ACC112 (cell line): ENCODE data around the gene NUDT9.
"Not testable (repeated sequence)": the region's sequence is repeated elsewhere in the genome, so short reads cannot be mapped to it uniquely, and the experiment has no call there.

Experiments used
- H2AFZ ChIP-seq: fragments of 200-600 bp; sonication (generic); one replicate; pipeline ENCODE4 v1.6.0; 2017; ENCODE audit warnings: antibody characterized with exemption, low read length; ENCODE audit not compliant: unreplicated experiment
- H3K27ac ChIP-seq: fragments of 200-600 bp; sonication (generic); 2 replicates; pipeline ENCODE4 v1.5.1; 2014; ENCODE audit warnings: low read depth, mild to moderate bottlenecking, antibody characterized with exemption, low read length, moderate library complexity
- H3K27me3 ChIP-seq: fragments of 200-600 bp; sonication (generic); 2 replicates; pipeline ENCODE4 v1.6.1; 2014; ENCODE audit warnings: mild to moderate bottlenecking, antibody characterized with exemption, low read length, moderate library complexity, mixed read lengths; ENCODE audit not compliant: insufficient read depth
- H3K36me3 ChIP-seq: fragments of 200-600 bp; sonication (generic); 2 replicates; pipeline ENCODE4 v1.6.1; 2016; ENCODE audit warnings: mild to moderate bottlenecking, antibody characterized with exemption, low read length, moderate library complexity, mixed read lengths; ENCODE audit not compliant: insufficient read depth
- H3K4me1 ChIP-seq: fragments of 200-600 bp; sonication (generic); one replicate; pipeline ENCODE4 v1.6.1; 2016; ENCODE audit warnings: low read length, mixed read lengths; ENCODE audit not compliant: insufficient read depth, unreplicated experiment, control insufficient read depth
- H3K4me3 ChIP-seq: fragments of 200-600 bp; sonication (generic); 2 replicates; pipeline ENCODE4 v1.5.1; 2014; ENCODE audit warnings: mild to moderate bottlenecking, low read depth, low read length
- H3K79me2 ChIP-seq: fragments of 200-600 bp; sonication (generic); one replicate; pipeline ENCODE4 v1.6.0; 2016; ENCODE audit warnings: low read length; ENCODE audit not compliant: control insufficient read depth, unreplicated experiment, insufficient read depth

The NUDT9 gene, protein sequence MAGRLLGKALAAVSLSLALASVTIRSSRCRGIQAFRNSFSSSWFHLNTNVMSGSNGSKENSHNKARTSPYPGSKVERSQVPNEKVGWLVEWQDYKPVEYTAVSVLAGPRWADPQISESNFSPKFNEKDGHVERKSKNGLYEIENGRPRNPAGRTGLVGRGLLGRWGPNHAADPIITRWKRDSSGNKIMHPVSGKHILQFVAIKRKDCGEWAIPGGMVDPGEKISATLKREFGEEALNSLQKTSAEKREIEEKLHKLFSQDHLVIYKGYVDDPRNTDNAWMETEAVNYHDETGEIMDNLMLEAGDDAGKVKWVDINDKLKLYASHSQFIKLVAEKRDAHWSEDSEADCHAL

DNA sequence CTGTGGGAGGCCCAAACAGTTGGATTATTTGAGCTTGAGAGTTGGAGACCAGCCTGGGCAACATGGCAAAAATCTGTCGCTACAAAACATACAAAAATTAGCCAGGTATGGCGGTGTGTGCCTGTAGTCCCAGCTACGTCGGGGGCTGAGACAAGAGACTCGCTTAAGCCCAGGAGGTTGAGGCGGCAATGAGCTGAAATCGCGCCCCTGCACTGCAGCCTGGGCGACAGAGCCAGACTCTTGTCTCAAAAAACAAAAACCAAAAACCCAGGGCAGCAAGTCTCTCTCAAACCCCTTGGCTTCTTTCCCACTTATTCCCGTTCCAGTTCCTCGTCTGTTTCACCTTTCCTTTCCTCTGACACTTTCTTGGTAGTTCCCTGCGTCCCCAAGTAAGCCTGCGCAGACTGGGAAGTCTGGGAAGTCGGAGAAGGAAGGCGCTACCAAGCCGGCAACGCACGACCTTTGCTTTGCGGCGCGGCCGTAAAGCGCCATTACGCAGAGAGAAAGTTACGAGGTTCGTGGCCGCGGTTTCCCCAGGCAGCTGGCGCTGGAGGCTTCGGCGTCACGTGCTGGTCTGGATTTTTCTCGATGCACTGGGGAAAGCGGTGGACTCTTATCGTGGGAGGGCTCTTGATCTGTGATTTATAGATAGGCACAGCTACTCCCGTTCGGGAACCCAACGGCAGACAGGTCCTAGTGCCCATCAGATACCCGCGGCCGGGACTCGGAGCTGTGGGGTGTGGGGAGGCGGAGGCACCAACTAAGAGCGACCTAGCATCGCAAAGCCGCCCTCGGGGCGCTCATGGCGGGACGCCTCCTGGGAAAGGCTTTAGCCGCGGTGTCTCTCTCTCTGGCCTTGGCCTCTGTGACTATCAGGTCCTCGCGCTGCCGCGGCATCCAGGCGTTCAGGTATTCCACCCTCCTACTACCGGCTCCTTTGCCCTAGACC is at the start of gene NUDT9:
Gene NUDT9 (plus strand): TSS at position 470 of the 949 bp plus-strand sequence. CDS start 333 bp downstream, at position 803.
- H3K27ac ChIP-seq: peak within 1 kb of the TSS; percentile 83
- H3K4me3 ChIP-seq: peak within 1 kb of the TSS; percentile 82
- H3K79me2 ChIP-seq: peaks cover 26% of the 10 kb centered on the region
- H3K4me1 ChIP-seq: peaks cover 15% of the 10 kb centered on the region
- no peaks in the 10 kb centered on the region for H3K36me3 ChIP-seq
- H3K27me3 ChIP-seq: no peaks in the 10 kb centered on the region
- peak within 1 kb of the TSS; percentile 80 for H2AFZ ChIP-seq

DNA sequence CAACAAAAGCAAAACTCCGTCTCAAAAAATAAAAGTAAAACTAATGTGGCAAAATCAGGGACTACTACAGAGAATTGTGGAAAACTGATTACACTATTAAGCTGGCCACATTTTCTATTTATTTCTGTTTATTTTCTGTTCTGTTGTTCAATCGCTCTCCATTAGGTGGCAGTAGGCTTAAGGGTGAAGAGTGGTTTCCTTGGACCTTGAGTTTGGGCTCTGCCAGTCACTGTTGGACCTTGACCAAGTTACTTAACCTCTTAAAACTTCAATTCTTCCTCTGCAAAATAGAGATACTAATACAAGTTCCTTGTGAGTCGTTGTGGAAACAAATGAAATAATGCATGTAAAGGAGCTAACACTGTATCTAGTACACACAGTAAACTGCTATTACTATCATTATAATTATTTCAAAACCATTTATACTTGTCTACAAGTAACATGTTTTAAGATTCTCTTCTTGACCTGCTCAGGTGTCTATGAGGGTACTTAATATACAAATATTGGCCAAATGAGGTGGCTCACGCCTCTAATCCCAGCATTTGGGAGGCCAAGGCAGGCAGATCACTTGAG is 46.6 kb upstream of the NUDT9 start:
- no peak overlapping the region for H2AFZ ChIP-seq
- H3K36me3 ChIP-seq: peaks cover 12% of the 10 kb centered on the region
- H3K27me3 ChIP-seq: no peaks in the 10 kb centered on the region
- H3K27ac ChIP-seq: peak overlapping the region; percentile 66; the same call in 1 of the 2 replicates
- peaks cover 11% of the 10 kb centered on the region for H3K4me1 ChIP-seq
- H3K4me3 ChIP-seq: no peak overlapping the region
- no peaks in the 10 kb centered on the region for H3K79me2 ChIP-seq

DNA sequence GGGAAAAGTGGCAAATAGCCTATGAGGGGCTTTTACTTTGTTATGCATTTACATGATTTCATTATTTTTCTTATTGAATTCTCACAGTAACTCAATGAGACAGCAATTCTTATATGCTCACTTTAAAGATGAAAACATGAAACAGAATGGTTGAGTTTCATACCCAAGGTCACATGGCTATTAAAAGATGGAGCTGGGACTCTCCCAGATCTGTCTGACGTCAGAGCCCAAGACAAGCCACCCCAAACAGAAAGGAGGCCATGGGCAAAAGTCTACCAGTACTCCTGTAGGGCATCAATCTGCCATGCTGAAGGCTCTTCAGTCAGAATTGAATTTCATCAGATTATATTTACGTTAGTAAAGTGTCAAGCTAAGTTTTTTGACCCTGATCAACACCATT is 44.6 kb upstream of the NUDT9 start:
- H3K27ac ChIP-seq: no peak overlapping the region
- no peak overlapping the region for H2AFZ ChIP-seq
- no peaks in the 10 kb centered on the region for H3K27me3 ChIP-seq
- H3K79me2 ChIP-seq: no peaks in the 10 kb centered on the region
- H3K36me3 ChIP-seq: no peaks in the 10 kb centered on the region
- H3K4me1 ChIP-seq: peaks cover 11% of the 10 kb centered on the region
- H3K4me3 ChIP-seq: no peak overlapping the region

DNA sequence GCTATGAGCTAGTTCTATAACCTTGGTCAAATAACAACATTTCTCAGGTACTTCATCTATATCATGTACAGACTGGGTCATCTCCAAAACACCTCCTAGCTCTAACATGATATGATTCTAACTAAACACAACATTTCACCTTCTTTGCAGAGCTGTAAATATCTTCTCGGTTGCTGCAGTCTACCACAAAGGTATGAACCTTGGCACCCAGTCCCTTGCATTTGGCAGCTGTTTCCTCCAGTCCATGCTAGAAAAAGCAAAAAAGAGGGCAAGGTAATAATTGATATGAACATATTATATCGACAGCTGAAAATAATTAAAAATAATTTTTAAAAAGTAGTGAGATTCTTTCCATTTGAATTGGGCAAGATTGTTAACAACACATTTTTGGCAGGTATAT is 40.3 kb upstream of the NUDT9 start:
- H3K79me2 ChIP-seq: peaks cover 8% of the 10 kb centered on the region
- no peak overlapping the region for H3K4me3 ChIP-seq
- no peaks in the 10 kb centered on the region for H3K4me1 ChIP-seq
- H3K27ac ChIP-seq: no peak overlapping the region
- no peak overlapping the region for H2AFZ ChIP-seq
- H3K27me3 ChIP-seq: no peaks in the 10 kb centered on the region
- no peaks in the 10 kb centered on the region for H3K36me3 ChIP-seq

DNA sequence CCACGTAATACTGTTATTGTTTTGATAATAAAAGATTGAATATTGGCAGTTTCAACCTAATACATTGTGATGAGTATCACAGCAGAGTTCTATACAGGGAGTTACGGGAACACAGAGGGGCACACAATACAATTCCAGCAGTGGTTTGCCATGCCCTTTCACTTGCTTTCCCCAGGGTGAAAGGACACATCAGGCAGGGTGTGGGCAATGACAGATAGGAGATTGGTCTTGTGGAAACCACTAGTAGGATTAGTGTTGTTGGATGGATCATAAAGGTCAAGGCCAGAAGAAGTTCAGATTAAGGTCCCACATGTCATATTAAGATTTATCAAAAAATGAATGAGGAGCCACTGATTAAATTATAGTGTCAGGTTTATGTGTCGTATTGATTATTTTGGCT is 39.4 kb upstream of the NUDT9 start:
- Histone ChIP-seq H3K79me2 (peaks cover 14% of the 10 kb centered on the region), H3K36me3 (no peaks in the 10 kb centered on the region), H3K27me3 (no peaks in the 10 kb centered on the region), H3K4me3 (no peak overlapping the region), H3K27ac (no peak overlapping the region), H3K4me1 (no peaks in the 10 kb centered on the region), H2AFZ (no peak overlapping the region)

DNA sequence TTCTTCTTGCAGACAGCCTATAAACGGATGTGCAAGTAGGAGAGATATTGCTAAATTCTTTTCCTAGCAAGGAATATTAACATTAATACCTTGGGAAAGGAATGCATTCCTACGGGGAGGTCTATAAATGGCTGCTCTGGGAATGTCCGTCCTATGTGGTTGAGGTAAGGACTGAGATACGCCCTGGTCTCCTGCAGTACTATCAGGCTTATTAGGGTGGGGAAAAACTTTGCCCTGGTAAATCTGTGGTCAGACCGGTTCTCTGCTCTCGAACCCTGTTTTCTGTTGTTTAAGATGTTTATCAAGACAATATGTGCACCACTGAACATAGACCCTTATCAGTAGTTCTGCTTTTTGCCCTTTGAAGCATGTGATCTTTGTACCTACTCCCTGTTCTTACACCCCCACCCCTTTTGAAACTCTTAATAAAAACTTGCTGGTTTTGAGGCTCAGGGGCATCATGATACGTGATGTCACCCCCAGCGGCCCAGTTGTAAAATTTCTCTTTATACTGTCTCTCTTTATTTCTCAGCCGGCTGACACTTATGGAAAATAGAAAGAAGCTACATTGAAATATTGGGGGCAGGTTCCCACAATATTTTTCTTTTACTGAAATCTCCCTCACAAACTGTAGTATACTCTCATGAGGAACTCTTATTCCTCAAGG is 37.8 kb upstream of the NUDT9 start:
- not testable (repeated sequence) for H3K27ac ChIP-seq, H3K27me3 ChIP-seq, H3K36me3 ChIP-seq, H2AFZ ChIP-seq, H3K4me3 ChIP-seq, H3K4me1 ChIP-seq
- peaks cover 27% of the 10 kb centered on the region for H3K79me2 ChIP-seq

DNA sequence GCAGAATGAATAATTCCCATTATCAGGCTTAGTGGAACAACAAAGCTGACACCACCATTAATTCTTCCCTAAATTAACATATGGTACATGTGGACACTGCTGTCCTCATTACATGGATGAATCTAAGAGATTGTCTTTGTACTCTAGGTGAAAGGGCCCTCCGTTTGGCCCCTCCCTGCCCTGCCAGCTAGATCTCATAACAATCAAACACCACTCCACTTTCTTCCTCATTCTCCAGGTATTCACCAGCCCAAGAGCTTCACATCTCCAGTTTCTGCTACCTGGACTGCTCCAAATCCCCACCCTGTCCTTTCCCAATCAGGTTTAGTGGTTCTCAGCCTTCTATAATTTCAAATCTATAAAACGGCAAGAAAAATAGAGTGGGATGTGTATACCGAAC is 35.1 kb upstream of the NUDT9 start:
- no peaks in the 10 kb centered on the region for H3K27me3 ChIP-seq
- peaks cover 7% of the 10 kb centered on the region for H3K4me1 ChIP-seq
- H2AFZ ChIP-seq: no peak overlapping the region
- H3K79me2 ChIP-seq: peaks cover 36% of the 10 kb centered on the region
- no peaks in the 10 kb centered on the region for H3K36me3 ChIP-seq
- no peak overlapping the region for H3K27ac ChIP-seq
- H3K4me3 ChIP-seq: no peak overlapping the region

DNA sequence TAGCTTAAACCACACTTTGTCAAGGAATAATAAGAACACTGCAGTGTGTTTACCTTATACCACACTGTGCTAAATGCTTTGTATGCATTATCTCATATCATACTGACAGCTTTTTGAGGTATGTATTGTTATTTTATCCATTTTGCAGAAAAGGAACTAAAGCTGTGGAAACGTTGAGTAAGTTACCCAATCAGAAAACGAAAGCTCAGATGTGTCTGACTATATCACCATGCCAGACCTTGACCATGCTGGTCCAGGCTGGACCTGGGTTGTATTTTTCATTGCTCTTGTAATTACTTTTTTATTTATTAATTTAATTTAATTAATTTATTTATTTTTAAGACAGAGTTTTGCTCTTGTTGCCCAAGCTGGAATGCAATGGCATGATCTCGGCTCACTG is 33.5 kb upstream of the NUDT9 start:
- no peak overlapping the region for H2AFZ ChIP-seq
- peaks cover 36% of the 10 kb centered on the region for H3K79me2 ChIP-seq
- no peak overlapping the region for H3K27ac ChIP-seq
- H3K36me3 ChIP-seq: no peaks in the 10 kb centered on the region
- H3K4me1 ChIP-seq: peaks cover 7% of the 10 kb centered on the region
- H3K27me3 ChIP-seq: no peaks in the 10 kb centered on the region
- peak overlapping the region; percentile 32; the same call in 1 of the 2 replicates for H3K4me3 ChIP-seq

DNA sequence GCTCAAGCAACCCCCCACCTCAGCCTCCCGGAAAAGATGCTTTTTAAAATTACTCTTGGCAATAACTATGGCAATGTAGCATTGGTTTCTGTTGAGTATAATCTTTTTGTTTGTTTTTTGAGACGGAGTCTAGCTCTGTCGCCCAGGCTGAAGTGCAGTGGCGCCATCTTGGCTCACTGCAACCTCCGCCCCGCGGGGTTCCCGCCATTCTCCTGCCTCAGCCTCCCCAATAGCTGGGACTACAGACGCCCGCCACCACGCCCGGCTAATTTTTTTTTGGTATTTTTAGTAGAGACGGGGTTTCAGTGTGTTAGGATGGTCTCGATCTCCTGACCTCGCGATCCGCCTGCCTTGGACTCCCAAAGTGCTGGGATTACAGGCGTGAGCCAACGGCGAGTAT is 32.3 kb upstream of the NUDT9 start:
- H3K36me3 ChIP-seq, H3K27me3 ChIP-seq, H3K4me1 ChIP-seq: not testable (repeated sequence)
- H3K79me2 ChIP-seq: peaks cover 36% of the 10 kb centered on the region
- peak overlapping the region; percentile 73; the same call in 1 of the 2 replicates for H3K27ac ChIP-seq
- peak overlapping the region; percentile 85 for H3K4me3 ChIP-seq
- H2AFZ ChIP-seq: peak overlapping the region; percentile 66

DNA sequence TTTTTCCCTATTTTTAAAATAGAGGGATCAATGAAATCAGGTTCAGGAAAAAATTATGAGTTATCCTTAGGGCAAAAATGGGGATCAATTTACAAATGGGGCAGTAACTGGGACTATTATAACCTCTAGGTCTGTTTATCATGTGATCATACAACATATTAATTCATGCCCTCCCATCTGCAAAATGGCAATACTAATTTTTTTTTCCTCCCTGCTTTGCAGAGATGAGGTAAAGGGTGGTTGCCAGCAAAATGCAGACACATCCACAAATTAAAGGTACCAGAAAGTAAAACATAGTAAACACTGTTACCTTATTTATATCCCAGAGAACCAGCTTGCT is 31.9 kb upstream of the NUDT9 start:
- H3K27me3 ChIP-seq: no peaks in the 10 kb centered on the region
- H3K27ac ChIP-seq: peak overlapping the region; percentile 73
- peak overlapping the region; percentile 66 for H2AFZ ChIP-seq
- H3K4me3 ChIP-seq: peak overlapping the region; percentile 85
- H3K4me1 ChIP-seq: peaks cover 7% of the 10 kb centered on the region
- H3K36me3 ChIP-seq: no peaks in the 10 kb centered on the region
- H3K79me2 ChIP-seq: peaks cover 36% of the 10 kb centered on the region
